Testis (tissue), 2 donors: Measurements from ENCODE around the gene SPON1.

Experiments used
- POLR2A ChIP-seq: fragments of 450-650 bp; IDR thresholded peaks from one replicate; pipeline ENCODE4 v1.6.1; 2017; ENCODE audit warnings: antibody characterized with exemption, mild to moderate bottlenecking, moderate library complexity
- TF ChIP-seq, protein P1 (sequence below), 3 experiments: fragments of 450-650 bp in 2 of 3; fragments of 200-600 bp in 1 of 3; sonication (generic) in 1 of 3; IDR thresholded peaks; one replicate each; pipeline ENCODE4 v1.5.1; 2016 to 2019; ENCODE audit warnings: antibody characterized with exemption in 3 of 3, mild to moderate bottlenecking in 2 of 3, moderate library complexity in 1 of 3

DNA sequence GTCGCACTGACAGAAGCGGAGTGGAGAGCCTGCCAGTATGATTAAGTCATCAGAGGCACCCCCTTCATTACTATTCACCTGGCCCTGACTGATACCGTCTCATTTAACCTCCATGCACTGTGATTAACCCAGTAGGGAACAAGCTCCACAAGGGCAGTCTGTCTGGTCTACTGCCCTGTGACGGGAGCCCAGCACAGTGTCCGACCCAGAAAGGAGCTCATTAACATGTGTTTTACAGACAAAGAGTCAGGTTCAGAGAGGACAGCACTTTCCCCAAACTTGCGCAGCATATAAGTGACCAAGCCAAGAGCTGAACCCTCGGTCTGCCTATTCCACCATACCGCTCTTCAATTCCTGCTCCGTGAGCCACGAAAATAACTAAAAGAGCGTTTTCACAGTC, 266.9 kb downstream of the SPON1 start:
- TF ChIP-seq, protein P1, sequence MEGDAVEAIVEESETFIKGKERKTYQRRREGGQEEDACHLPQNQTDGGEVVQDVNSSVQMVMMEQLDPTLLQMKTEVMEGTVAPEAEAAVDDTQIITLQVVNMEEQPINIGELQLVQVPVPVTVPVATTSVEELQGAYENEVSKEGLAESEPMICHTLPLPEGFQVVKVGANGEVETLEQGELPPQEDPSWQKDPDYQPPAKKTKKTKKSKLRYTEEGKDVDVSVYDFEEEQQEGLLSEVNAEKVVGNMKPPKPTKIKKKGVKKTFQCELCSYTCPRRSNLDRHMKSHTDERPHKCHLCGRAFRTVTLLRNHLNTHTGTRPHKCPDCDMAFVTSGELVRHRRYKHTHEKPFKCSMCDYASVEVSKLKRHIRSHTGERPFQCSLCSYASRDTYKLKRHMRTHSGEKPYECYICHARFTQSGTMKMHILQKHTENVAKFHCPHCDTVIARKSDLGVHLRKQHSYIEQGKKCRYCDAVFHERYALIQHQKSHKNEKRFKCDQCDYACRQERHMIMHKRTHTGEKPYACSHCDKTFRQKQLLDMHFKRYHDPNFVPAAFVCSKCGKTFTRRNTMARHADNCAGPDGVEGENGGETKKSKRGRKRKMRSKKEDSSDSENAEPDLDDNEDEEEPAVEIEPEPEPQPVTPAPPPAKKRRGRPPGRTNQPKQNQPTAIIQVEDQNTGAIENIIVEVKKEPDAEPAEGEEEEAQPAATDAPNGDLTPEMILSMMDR (IDR thresholded peaks at IDR 0.05): no peak
- TF ChIP-seq POLR2A: no peak
